Measurements from ENCODE around the gene TRAPPC14.

The TRAPPC14 gene

DNA sequence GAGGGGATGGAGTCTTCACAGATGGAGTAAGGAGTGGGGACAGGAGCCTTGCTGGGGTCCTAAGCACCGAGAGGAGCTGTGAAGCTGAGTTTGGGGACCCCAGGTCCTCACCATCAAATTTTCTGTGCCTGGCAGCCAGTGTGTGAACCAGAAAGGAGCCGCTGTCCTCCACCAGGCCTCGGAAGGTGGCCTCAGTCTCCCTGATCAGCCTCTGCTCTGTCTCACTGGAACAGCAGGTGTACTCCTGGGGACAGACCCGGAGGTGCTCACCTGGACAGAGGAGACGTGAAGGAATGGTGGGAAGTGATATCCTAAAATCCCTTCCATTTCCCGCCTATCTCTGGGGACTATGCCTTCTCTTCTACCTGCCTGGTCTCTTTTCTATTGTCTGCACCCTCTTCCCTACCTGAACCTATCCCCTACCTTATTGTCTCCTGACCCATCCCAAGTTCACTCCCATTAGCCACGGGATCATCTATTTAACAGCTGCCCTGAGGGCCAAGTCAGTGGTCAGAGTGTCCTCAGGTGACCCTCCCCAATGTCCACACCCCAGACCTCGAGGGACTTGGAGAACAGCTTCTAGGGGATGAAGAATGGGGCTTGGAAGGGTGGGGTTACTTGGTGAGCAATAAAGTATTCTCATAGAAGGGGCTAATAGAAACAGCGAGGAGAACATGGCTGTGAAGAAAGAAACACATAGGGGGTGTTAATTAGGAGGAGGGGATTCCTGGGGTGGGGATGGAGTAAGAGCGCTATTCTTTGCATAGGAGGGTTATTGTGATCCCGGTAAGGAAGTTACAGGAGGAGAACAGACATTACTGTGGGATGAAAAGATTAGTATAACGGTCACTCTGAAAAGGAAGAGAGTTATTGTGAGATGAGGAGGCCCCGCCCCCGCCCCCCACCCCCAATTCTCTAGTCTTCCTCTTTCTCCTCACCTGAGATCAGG lies 17.8 kb upstream of the TRAPPC14 start:
- ATAC-seq (ENCODE audit: low read depth) (no peak), DNase-seq (ENCODE audit: low spot score) (no peak)
- Histone ChIP-seq H3K9me3 (ENCODE audit: severe bottlenecking) (no peaks in the 10 kb centered on the region), H3K27ac (ENCODE audit: poor library complexity, severe bottlenecking) (no peak overlapping the region), H3K27me3 (ENCODE audit: insufficient read depth, poor library complexity, severe bottlenecking) (no peaks in the 10 kb centered on the region), H3K4me3 (ENCODE audit: severe bottlenecking) (peak overlapping the region; percentile 47), H3K36me3 (ENCODE audit: low read depth) (no peaks in the 10 kb centered on the region), H3K4me1 (ENCODE audit: insufficient read depth, poor library complexity, severe bottlenecking) (peaks cover 4% of the 10 kb centered on the region)
- TF ChIP-seq, protein P1, sequence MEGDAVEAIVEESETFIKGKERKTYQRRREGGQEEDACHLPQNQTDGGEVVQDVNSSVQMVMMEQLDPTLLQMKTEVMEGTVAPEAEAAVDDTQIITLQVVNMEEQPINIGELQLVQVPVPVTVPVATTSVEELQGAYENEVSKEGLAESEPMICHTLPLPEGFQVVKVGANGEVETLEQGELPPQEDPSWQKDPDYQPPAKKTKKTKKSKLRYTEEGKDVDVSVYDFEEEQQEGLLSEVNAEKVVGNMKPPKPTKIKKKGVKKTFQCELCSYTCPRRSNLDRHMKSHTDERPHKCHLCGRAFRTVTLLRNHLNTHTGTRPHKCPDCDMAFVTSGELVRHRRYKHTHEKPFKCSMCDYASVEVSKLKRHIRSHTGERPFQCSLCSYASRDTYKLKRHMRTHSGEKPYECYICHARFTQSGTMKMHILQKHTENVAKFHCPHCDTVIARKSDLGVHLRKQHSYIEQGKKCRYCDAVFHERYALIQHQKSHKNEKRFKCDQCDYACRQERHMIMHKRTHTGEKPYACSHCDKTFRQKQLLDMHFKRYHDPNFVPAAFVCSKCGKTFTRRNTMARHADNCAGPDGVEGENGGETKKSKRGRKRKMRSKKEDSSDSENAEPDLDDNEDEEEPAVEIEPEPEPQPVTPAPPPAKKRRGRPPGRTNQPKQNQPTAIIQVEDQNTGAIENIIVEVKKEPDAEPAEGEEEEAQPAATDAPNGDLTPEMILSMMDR (IDR thresholded peaks at IDR 0.05; ENCODE audit: poor library complexity, severe bottlenecking): no peak

DNA sequence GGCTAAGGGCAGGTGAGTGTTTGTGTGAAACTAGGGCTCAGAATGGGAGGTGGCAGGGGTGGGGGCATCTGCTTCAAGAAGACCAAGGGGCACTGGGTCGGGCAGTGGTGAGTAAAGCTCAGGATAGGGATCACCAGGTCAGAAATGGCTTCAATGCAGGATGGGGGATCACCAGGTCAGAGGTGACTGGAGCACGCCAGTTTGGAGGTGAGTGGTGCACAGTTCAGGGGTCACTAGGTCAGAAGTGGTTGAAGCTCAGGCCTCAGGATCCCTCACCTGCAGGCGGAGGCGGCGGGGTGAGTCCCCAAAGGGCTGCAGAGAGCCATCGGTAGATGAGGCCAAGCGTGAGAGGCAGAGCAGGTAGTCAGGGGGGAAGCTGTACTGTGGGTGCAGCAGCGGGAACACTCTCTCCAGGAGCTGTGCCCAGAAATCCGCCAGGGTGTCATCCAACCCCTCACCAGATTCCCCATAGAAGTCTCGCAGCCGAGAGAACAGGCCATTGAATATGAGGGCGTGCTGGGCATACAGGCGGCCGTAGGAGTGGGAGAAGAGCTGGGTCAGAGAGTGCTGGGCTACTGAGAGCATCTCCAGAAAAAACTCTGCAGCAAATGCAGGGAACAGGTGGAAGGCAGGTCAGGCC lies 16.9 kb upstream of the TRAPPC14 start:
- no peak for ATAC-seq (ENCODE audit: low read depth)
- no peaks in the 10 kb centered on the region for H3K27me3 ChIP-seq (ENCODE audit: insufficient read depth, poor library complexity, severe bottlenecking)
- no peak for DNase-seq (ENCODE audit: low spot score)

DNA sequence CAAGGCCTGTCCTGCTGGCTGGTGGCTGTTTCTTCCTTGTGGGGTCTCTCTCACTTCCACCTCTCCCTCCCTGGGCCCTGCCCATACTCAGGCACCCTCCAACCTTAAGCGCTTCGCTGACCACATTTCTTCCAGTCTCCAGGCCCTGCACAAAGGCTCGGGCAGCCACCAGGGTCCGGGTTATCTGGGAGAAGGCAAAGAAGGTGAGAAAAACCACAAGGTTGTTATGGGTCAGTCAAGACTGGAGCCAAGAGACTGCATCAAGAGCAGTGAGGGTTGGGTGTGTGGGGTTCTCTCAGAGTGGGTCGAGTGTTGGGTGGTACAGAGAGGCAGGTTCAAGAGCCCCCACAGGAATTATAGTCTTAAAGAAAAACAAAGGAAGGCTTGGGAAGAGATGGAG lies 16.1 kb upstream of the TRAPPC14 start:
- Histone ChIP-seq H3K9me3 (ENCODE audit: severe bottlenecking) (no peaks in the 10 kb centered on the region), H3K4me3 (ENCODE audit: severe bottlenecking) (no peak overlapping the region), H3K4me1 (ENCODE audit: insufficient read depth, poor library complexity, severe bottlenecking) (peaks cover 4% of the 10 kb centered on the region), H3K36me3 (ENCODE audit: low read depth) (no peaks in the 10 kb centered on the region), H3K27me3 (ENCODE audit: insufficient read depth, poor library complexity, severe bottlenecking) (no peaks in the 10 kb centered on the region), H3K27ac (ENCODE audit: poor library complexity, severe bottlenecking) (no peak overlapping the region)
- TF ChIP-seq, protein P1 (IDR thresholded peaks at IDR 0.05; ENCODE audit: poor library complexity, severe bottlenecking): no peak
- DNase-seq (ENCODE audit: low spot score) (no peak), ATAC-seq (ENCODE audit: low read depth) (no peak)

More for the DNA sequence above, 16.9 kb upstream of the TRAPPC14 start:
- no peaks in the 10 kb centered on the region for H3K9me3 ChIP-seq (ENCODE audit: severe bottlenecking)
- no peak overlapping the region for H3K27ac ChIP-seq (ENCODE audit: poor library complexity, severe bottlenecking)
- H3K36me3 ChIP-seq (ENCODE audit: low read depth): no peaks in the 10 kb centered on the region
- H3K4me1 ChIP-seq (ENCODE audit: insufficient read depth, poor library complexity, severe bottlenecking): peaks cover 4% of the 10 kb centered on the region
- TF ChIP-seq, protein P1 (IDR thresholded peaks at IDR 0.05; ENCODE audit: poor library complexity, severe bottlenecking): no peak
- no peak overlapping the region for H3K4me3 ChIP-seq (ENCODE audit: severe bottlenecking)

DNA sequence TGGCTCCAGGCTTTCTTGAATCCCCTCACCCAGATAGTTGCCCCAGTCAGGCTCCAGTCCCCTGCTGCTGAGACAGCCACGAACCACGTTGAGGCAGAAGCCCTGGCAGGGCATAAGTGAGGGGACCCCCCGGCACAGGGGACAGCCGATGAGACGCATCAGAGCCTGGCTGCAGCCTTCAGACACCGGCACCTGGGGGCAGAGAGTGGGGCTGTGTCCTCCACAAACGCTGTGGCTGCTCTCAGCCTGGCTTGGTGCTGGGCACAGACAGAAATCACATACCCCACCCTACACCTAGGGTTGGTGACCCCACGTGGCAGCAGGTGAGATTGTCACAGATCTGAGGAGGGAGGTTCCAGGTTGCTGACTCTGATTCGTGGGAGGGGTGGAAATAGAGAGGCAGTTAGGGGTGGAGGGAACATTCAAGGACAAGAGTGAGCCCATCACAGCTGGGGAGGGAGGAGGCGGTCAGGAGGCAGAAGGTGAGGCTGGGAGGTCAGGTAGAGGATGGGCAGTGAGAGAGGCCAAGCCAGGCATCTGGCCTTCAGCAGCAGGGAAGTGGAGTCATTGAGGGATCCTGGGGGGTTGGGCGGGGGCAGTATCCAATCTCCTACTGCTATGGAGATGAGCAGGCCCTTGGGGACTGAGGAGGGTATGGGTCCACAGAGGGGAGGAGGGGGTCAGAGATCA lies 15.4 kb upstream of the TRAPPC14 start:
- Histone ChIP-seq H3K9me3 (ENCODE audit: severe bottlenecking) (no peaks in the 10 kb centered on the region), H3K27ac (ENCODE audit: poor library complexity, severe bottlenecking) (no peak overlapping the region), H3K36me3 (ENCODE audit: low read depth) (no peaks in the 10 kb centered on the region), H3K4me1 (ENCODE audit: insufficient read depth, poor library complexity, severe bottlenecking) (peaks cover 4% of the 10 kb centered on the region), H3K27me3 (ENCODE audit: insufficient read depth, poor library complexity, severe bottlenecking) (no peaks in the 10 kb centered on the region), H3K4me3 (ENCODE audit: severe bottlenecking) (no peak overlapping the region)
- no peak for ATAC-seq (ENCODE audit: low read depth)
- DNase-seq (ENCODE audit: low spot score): no peak
- TF ChIP-seq, protein P1 (IDR thresholded peaks at IDR 0.05; ENCODE audit: poor library complexity, severe bottlenecking): no peak
